ENCODE data around the gene PTPRT. TPM values are rescaled to one million over a fixed set of nuclear protein-coding genes. Genes with fewer than 3 reads are reported as not detected.

The PTPRT gene
- total RNA-seq, 2 experiments from 2014 or later: not detected

DNA sequence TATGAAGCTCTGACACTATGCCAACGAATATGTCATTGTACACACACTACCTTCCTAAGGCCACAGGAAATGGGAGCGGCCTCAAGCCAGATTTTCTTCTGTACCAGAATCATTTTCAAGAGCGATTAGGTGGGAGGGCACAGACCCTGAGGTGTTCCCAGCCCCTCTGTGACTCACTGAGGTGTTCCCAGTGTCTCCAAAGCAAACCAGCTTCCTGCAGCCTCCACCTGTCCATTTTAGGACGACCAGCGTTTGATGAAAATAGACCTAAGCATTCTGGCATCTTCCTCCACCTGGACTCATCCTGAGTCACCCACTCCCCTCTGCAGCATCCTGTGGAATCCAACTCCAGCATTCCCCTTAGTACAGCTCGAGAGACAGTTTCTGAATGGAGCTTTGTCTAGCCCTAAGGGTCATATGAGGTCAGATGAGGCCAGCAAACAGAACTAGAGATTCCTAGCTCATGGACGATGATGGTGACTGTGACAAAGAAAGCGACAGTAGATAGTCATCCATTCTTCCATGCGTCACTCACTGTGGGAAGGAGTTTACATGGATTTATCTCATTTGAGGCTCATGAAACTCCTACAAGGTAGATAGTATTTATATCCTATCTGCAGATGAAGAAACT lies 203.4 kb downstream of the PTPRT start:
- ChIA-PET POLR2A (no interaction called here), CTCF (no interaction called here)
- Mint-ChIP-seq H3K36me3 (ENCODE audit: low read depth) (no peaks in the 10 kb centered on the region), H3K4me3 (no peak overlapping the region), H3K27me3 (no peaks in the 10 kb centered on the region), H3K9me3 (peaks cover 16% of the 10 kb centered on the region), H3K4me1 (no peaks in the 10 kb centered on the region), H3K27ac (no peak overlapping the region)
- no peak for DNase-seq

DNA sequence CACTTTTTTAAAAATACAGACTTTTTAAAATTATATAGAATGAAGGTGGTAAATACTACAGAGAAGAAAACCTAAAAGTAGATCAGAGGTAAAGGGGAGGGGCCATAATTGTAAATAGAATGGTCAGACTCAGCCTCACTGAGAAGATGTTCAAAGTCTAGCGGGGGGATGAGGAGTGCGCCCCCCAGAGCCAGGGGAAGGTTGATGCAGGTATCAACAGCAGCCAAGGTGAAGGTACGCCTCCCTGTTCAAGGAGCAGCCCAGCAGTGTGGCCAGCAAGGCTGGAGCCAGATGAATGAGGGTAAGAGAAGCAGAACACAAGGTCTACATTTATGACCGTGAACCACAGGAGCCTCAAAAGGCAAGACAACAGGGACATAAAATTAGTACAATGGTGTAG lies 204.1 kb downstream of the PTPRT start:
- no peaks in the 10 kb centered on the region for H3K4me1 Mint-ChIP-seq
- no peaks in the 10 kb centered on the region for H3K27me3 Mint-ChIP-seq
- no peak for DNase-seq
- H3K9me3 Mint-ChIP-seq: peaks cover 16% of the 10 kb centered on the region
- no peak overlapping the region for H3K27ac Mint-ChIP-seq
- ChIA-PET CTCF (no interaction called here), POLR2A (no interaction called here)
- H3K4me3 Mint-ChIP-seq: no peak overlapping the region
- H3K36me3 Mint-ChIP-seq (ENCODE audit: low read depth): no peaks in the 10 kb centered on the region

- POLR2A ChIA-PET: no interaction called here
- CTCF ChIA-PET: no interaction called here
- no peaks in the 10 kb centered on the region for H3K4me1 Mint-ChIP-seq
- H3K36me3 Mint-ChIP-seq (ENCODE audit: low read depth): no peaks in the 10 kb centered on the region
- H3K27me3 Mint-ChIP-seq: no peaks in the 10 kb centered on the region
- no peak overlapping the region for H3K4me3 Mint-ChIP-seq
- H3K9me3 Mint-ChIP-seq: peaks cover 15% of the 10 kb centered on the region
- H3K27ac Mint-ChIP-seq: no peak overlapping the region
- DNase-seq: no peak
These were observed 207.5 kb downstream of the PTPRT start for GRCh38 chr20:42982218-42982617.

- Mint-ChIP-seq H3K27me3 (no peaks in the 10 kb centered on the region), H3K4me3 (no peak overlapping the region), H3K27ac (no peak overlapping the region), H3K9me3 (peaks cover 15% of the 10 kb centered on the region), H3K36me3 (ENCODE audit: low read depth) (no peaks in the 10 kb centered on the region), H3K4me1 (no peaks in the 10 kb centered on the region)
- no peak for DNase-seq
- CTCF ChIA-PET: no interaction called here
- POLR2A ChIA-PET: no interaction called here
These were observed 208.5 kb downstream of the PTPRT start for GRCh38 chr20:42981253-42981652.

GRCh38 chr20:42979720-42980119 lies 210.0 kb downstream of the PTPRT start:
- Mint-ChIP-seq H3K27ac (no peak overlapping the region), H3K9me3 (peaks cover 12% of the 10 kb centered on the region), H3K4me3 (no peak overlapping the region), H3K27me3 (no peaks in the 10 kb centered on the region), H3K4me1 (no peaks in the 10 kb centered on the region), H3K36me3 (ENCODE audit: low read depth) (no peaks in the 10 kb centered on the region)
- no peak for DNase-seq
- ChIA-PET CTCF (no interaction called here), POLR2A (no interaction called here)

DNA sequence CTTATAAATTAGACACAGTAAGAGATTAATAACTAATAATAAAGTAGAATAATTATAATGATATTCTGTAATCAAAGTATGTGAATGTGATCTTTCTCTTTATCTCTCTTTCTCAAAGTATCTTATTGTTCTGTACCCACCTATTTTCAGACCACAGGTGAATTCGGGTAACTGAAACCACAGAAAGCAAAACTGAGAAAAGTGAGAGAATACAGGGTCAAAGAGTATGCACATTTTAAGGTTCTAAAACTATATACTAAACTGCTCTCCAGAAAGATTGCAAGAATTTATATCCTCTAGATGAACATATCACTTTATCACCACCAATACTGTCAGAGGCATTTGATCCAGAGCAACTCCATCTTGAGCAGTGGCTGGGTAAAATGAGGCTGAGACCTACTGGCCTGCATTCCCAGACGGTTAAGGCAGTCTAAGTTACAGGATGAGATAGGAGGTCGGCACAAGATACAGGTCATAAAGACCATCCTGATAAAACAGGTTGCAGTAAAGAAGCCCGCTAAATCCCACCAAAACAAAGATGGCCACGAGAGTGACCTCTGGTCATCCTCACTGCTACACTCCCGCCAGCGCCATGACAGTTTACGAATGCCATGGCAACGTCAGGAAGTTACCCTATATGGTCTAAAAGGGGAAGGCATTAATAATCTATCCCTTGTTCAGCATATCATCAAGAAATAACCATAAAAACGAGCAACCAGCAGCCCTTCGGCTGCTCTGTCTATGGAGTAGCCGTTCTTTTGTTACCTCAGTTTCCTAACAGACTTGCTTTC lies 211.3 kb downstream of the PTPRT start:
- CTCF ChIA-PET: no interaction called here
- H3K36me3 Mint-ChIP-seq (ENCODE audit: low read depth): no peaks in the 10 kb centered on the region
- H3K9me3 Mint-ChIP-seq: peaks cover 7% of the 10 kb centered on the region
- H3K27me3 Mint-ChIP-seq: no peaks in the 10 kb centered on the region
- POLR2A ChIA-PET: no interaction called here
- H3K4me3 Mint-ChIP-seq: no peak overlapping the region
- H3K4me1 Mint-ChIP-seq: no peaks in the 10 kb centered on the region
- DNase-seq: no peak
- H3K27ac Mint-ChIP-seq: no peak overlapping the region

DNA sequence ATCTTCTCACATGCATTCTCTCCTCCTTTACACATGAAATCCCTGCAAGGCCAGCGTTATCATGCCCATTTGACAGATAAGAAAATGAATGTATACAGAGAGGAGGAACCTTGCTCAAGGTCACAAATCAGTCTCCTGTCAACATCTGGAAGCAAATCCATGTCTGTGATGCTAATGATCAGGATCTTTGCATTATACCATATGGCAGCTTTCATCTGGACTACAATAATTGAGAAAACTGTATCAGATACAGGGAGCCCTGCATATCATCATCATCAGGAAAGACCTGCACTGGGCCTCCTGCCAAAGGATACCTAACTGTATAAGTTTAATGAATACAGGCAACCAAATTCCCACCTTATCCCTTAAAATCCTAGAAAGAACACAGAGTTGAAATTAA lies 213.7 kb downstream of the PTPRT start:
- H3K27me3 Mint-ChIP-seq: no peaks in the 10 kb centered on the region

DNA sequence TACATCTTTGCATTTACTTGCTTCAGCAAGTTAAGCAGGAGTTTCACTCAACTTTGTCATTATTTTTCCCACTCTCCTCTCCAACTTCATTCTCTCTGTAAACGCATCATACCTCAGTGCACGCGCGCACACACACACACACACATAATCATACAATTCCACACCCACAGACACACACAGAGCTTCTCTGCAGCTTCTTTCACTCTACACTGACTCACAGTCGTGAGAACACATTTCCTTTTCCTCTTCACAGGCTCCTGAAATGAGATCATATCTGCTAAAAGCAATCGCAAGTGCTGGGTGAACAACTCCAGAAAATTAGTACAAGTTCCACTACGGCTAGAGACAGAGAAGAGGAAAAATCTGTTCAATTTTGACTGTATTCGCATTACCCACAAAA lies 215.4 kb downstream of the PTPRT start:
- no peaks in the 10 kb centered on the region for H3K27me3 Mint-ChIP-seq
- no peaks in the 10 kb centered on the region for H3K36me3 Mint-ChIP-seq (ENCODE audit: low read depth)
- no peak overlapping the region for H3K4me3 Mint-ChIP-seq
- no peaks in the 10 kb centered on the region for H3K4me1 Mint-ChIP-seq
- CTCF ChIA-PET: no interaction called here
- peaks cover 5% of the 10 kb centered on the region for H3K9me3 Mint-ChIP-seq
- DNase-seq: no peak
- POLR2A ChIA-PET: no interaction called here
- no peak overlapping the region for H3K27ac Mint-ChIP-seq

More for the DNA sequence above, 213.7 kb downstream of the PTPRT start:
- Mint-ChIP-seq H3K4me3 (no peak overlapping the region), H3K4me1 (no peaks in the 10 kb centered on the region), H3K27ac (no peak overlapping the region), H3K9me3 (peaks cover 5% of the 10 kb centered on the region), H3K36me3 (ENCODE audit: low read depth) (no peaks in the 10 kb centered on the region)
- no peak for DNase-seq
- ChIA-PET CTCF (no interaction called here), POLR2A (no interaction called here)

GRCh38 chr20:42972591-42972990 lies 217.1 kb downstream of the PTPRT start:
- no peak overlapping the region for H3K4me3 Mint-ChIP-seq
- ChIA-PET POLR2A (no interaction called here), CTCF (no interaction called here)
- H3K9me3 Mint-ChIP-seq: peaks cover 6% of the 10 kb centered on the region
- no peak for DNase-seq
- no peak overlapping the region for H3K27ac Mint-ChIP-seq
- no peaks in the 10 kb centered on the region for H3K36me3 Mint-ChIP-seq (ENCODE audit: low read depth)
- H3K27me3 Mint-ChIP-seq: no peaks in the 10 kb centered on the region
- no peaks in the 10 kb centered on the region for H3K4me1 Mint-ChIP-seq

- H3K27me3 Mint-ChIP-seq: no peaks in the 10 kb centered on the region
- POLR2A ChIA-PET: no interaction called here
- H3K4me3 Mint-ChIP-seq: no peak overlapping the region
- DNase-seq: no peak
- peaks cover 15% of the 10 kb centered on the region for H3K9me3 Mint-ChIP-seq
- CTCF ChIA-PET: no interaction called here
- H3K27ac Mint-ChIP-seq: no peak overlapping the region
- no peaks in the 10 kb centered on the region for H3K4me1 Mint-ChIP-seq
- H3K36me3 Mint-ChIP-seq (ENCODE audit: low read depth): no peaks in the 10 kb centered on the region
These were observed 221.0 kb downstream of the PTPRT start for GRCh38 chr20:42968746-42969145.

DNA sequence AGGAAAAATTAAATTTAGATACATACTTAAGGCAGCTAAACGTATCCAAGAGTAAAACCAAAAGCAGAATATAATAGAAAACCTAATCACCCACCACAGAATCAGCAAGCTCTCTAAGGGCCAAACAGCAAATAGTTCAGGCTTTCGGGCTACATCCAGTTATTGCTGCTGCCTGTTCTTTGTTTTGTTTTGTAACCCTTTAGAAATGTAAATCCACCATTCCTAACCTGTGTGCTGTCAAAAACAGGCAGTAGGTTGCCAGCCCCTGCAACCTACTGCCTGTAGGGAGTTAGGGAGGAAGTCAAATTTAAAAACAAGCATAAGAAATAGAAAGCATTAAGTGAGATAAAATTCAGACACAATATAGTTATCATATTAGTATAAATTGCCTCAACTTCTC lies 225.9 kb downstream of the PTPRT start:
- H3K36me3 Mint-ChIP-seq (ENCODE audit: low read depth): no peaks in the 10 kb centered on the region
- H3K27me3 Mint-ChIP-seq: no peaks in the 10 kb centered on the region
- no peaks in the 10 kb centered on the region for H3K4me1 Mint-ChIP-seq
- H3K4me3 Mint-ChIP-seq: no peak overlapping the region
- CTCF ChIA-PET: no interaction called here
- no peak for DNase-seq
- POLR2A ChIA-PET: no interaction called here
- peaks cover 14% of the 10 kb centered on the region for H3K9me3 Mint-ChIP-seq
- H3K27ac Mint-ChIP-seq: no peak overlapping the region

GRCh38 chr20:42961771-42962170 lies 227.9 kb downstream of the PTPRT start:
- H3K36me3 Mint-ChIP-seq (ENCODE audit: low read depth): no peaks in the 10 kb centered on the region
- H3K4me3 Mint-ChIP-seq: no peak overlapping the region
- POLR2A ChIA-PET: no interaction called here
- H3K4me1 Mint-ChIP-seq: no peaks in the 10 kb centered on the region
- CTCF ChIA-PET: no interaction called here
- H3K27ac Mint-ChIP-seq: no peak overlapping the region
- H3K27me3 Mint-ChIP-seq: no peaks in the 10 kb centered on the region
- DNase-seq: no peak
- peaks cover 9% of the 10 kb centered on the region for H3K9me3 Mint-ChIP-seq

- Mint-ChIP-seq H3K4me3 (no peak overlapping the region), H3K27ac (no peak overlapping the region), H3K36me3 (ENCODE audit: low read depth) (no peaks in the 10 kb centered on the region), H3K9me3 (peaks cover 5% of the 10 kb centered on the region), H3K27me3 (no peaks in the 10 kb centered on the region), H3K4me1 (no peaks in the 10 kb centered on the region)
- CTCF ChIA-PET: no interaction called here
- POLR2A ChIA-PET: no interaction called here
- DNase-seq: no peak
These were observed 229.7 kb downstream of the PTPRT start for GRCh38 chr20:42959996-42960395.

DNA sequence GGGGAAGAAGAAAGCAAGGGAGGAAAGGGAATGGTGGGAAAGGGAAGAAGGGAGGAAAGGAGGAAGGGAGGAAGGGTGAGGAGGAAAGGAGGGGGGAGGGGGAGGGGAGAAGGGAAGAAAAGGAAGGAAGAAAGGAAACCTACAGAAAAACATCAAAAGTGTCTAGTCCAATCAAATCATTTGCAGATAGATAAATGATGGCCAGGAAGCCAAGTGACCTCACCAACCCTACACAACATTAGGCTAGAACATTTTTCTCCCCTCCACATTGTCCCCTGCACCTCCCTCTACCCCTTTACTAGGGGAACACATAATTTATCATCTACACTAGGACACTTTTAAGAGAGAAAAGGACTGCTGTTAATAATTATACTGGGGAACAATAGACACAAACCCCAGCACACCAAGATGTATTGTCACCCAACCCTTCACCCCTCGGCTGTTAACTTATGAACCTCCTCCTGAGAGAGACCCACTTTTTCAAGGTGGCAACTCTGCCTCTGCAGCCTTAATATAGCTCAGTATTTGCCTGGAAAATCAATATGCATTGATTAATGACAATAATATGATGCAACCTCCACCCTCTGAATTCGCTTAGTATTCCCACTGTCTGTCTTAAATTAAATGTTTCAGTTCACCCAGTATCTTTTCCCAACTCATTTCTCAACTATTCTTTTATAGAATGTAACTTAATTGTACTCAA lies 231.2 kb downstream of the PTPRT start:
- no peak overlapping the region for H3K27ac Mint-ChIP-seq

More for the DNA sequence above, 231.2 kb downstream of the PTPRT start:
- no peaks in the 10 kb centered on the region for H3K27me3 Mint-ChIP-seq
- no peak overlapping the region for H3K4me3 Mint-ChIP-seq
- ChIA-PET CTCF (no interaction called here), POLR2A (no interaction called here)
- H3K36me3 Mint-ChIP-seq (ENCODE audit: low read depth): no peaks in the 10 kb centered on the region
- peaks cover 10% of the 10 kb centered on the region for H3K9me3 Mint-ChIP-seq
- DNase-seq: no peak
- no peaks in the 10 kb centered on the region for H3K4me1 Mint-ChIP-seq

All from activated CD4-positive, alpha-beta memory T cell treated with anti-CD3 and anti-CD28 coated beads, Interleukin-2, amount 10 ng/mL, durations not matched to agents 7 days and 5 days (primary cell).